HG03045 (cell line): ENCODE data around the gene PDZK1.
"Not testable (repeated sequence)": the region's sequence is repeated elsewhere in the genome, so short reads cannot be mapped to it uniquely, and the experiment has no call there.

Experiments
- ATAC-seq: cut with Tn5 transposase; IDR thresholded peaks from one replicate; pipeline ENCODE4 v1.9.1; 2021; ENCODE audit warnings: mild to moderate bottlenecking, moderate library complexity; ENCODE audit not compliant: unreplicated experiment

The PDZK1 gene

DNA sequence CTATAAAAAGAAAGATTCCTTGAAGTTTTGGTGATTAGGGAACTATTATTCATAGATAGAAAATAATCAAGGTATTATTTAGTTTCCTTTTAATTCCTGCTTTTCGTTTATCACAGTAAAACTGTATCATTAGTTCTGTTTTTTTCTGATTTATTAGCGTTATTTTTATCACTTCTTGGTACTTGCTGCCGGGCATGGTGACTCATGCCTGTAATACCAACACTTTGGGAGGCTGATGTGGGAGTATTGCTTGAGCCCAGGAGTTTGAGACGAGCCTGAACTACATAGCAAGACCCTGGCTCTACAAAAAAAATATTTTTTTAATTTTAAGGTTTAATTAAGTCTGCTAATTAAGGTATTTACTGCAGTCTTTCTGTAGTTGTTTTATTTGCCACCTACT, 42.2 kb downstream of the PDZK1 start:
- not testable (repeated sequence) for ATAC-seq

DNA sequence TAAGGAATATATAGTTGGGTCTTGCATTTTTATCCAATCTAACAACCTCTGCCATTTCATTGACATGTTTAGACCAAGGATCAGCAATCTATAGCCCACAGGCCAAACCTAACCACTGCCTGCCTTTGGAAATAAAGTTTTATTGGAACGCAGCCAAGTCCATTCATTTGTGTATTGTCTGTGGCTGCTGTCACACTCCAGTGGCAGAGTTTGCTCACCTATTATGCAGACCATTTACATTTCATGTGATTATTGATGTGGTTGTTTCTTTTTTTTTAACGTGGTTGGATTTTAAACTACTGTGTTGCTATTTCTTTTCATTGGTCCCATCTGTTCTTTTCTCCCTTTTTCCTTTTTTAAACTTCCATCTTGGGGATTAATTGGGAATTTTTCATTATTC, 44.7 kb downstream of the PDZK1 start:
- ATAC-seq, result not testable (repeated sequence)

DNA sequence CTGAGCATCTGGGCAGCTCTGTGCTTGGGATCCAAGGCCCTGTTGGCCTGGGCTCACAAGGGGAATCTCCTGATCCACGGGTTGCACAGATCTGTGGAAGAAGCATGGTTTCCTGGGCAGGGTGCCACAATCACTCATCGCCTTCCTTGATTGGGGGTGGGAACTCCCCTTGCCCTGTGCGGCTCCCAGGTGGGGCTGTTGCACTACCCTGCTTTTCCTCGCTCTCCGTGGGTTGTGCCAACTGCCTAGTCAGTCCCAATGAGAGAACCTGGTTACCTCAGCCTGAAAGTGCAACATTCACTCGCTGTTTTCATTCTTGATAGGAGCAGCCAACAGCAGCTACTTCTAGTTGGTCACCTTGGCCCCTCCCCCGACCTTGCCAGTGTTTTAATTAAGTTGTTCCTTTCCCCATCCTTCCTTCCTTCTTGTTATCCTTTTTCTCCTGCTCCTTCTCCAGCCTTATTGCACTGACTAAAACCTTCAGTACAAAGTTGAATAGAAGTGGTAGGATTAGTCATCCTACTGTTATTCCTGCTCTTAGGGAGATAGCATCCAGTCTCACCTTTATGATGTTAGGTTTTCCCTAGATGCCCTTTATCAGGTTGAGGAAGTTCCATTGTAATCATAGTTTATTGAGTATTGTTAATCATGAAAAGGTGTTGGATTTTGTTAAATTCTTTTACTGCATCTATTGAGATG, 50.8 kb downstream of the PDZK1 start:
- ATAC-seq, result not testable (repeated sequence)

DNA sequence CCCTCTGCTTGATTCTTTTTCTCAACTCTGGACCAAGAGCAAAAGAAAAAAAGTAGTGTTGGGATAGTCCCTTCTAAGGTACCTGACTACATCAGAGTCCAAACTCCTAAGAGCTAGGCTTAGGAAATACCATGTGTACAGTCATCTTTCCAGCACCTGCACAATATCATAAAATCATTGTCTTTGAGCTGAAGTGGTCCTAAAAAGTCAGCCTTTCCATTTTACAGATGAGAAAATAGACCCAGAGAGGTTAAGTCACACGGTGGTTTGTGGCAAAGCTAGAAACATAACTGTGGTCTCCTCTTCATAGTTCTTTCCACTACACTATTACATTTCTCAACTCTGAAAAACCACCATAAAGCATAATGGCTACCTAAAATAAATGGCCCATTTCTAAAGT, 63.2 kb downstream of the PDZK1 start:
- ATAC-seq, result not testable (repeated sequence)

DNA sequence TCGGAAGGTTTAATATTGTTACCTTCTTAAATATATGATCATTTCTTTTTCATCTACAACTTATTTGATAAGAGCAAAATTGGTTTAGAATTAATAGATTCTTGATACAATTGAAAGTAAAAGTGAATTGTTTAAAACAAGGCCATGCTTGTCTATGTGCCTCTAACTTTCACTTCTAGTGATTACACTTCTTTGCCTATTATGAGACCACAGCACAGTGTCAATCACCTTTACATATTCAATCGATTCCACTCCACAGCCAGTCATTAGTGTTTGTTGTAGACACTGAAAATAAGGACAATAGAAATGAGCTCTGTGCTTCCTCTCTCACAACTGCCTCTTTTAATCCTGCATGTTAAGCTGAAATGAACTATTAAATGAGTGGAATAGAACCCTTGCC, 65.3 kb downstream of the PDZK1 start:
- not testable (repeated sequence) for ATAC-seq

DNA sequence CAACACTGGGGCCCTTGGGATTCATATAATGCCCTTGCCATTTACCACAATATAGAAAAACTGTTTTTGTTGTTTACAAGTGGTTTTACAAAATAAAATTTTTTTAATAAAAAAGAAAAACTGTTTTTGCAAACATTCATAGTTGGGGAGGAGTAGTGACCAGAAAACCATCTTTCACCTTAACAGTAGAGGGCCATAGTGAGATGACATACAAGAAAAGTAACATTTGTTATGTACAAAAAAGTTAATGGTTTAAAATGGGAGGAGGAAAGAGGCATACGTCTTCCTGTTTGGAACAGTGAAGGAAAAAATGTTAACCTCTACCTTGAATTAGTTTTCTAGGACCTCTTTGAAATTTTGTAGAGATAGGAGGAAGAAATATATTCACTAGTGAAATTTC, 70.9 kb downstream of the PDZK1 start:
- ATAC-seq, result not testable (repeated sequence)

DNA sequence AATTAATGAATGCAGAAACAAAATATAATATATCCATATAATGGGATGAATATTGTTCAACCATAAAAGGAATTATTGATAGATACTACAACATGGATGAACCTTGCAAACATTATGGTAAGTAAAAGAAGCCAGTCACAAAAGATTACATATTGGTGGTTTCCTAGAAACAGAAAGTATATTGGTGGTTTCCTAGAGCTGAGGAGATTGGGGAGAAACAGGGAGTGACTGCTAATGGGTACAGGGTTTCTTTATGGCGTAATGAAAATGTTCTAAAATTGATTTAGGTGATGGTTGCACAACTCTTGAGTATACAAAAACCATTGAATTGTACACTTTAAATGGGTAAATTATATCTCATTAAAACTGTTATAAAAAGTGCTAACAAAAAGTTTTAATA, 85.0 kb downstream of the PDZK1 start:
- not testable (repeated sequence) for ATAC-seq
